HG03095 (cell line): Measurements from ENCODE around the gene IGSF9.

ENCODE experiments used
- ATAC-seq: cut with Tn5 transposase; IDR thresholded peaks from one replicate; pipeline ENCODE4 v1.9.1; 2021; ENCODE audit warnings: moderate library complexity; ENCODE audit not compliant: unreplicated experiment

The IGSF9 gene

GRCh38 chr1:159946242-159947187 lies 1.1 kb upstream of the IGSF9 start:
- no peak for ATAC-seq

GRCh38 chr1:159944623-159945455 lies 574 bp downstream of the IGSF9 start:
- ATAC-seq = no peak

DNA sequence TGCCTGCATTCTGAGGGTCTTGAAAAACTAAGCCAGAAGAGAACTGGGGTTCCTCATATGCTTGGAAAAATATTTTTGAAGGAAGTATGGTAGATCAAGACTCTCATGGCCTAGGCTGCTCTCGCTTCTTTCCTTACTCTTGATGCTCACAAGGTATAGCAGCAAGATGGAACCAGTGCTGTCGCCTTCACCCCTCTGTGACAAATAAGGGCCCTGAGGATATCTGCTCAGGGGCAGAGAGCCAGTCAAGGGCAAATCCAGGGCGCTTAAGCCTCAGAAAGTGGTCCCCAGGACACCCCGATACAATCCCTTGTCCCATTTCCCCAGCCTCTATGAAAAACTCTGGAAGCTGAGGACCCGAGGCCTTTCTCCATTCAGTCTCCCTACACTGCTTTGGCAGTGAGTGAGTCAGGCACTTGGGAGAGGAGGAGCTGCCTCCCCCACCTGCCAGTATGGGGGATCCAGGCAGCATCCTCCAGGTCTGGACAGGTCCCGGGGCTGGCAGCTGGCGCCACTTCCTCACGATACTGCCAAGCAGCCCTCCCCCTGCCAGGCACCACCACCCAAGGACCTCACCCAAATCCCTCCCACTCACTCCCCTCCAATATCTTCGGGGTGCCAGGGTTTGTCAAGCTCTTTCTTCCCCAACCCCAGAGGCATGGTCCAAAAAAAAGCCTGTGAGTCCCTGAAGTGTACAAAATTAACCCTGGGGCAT lies 1.3 kb downstream of the IGSF9 start:
- ATAC-seq = no peak

GRCh38 chr1:159943278-159943640 lies 2.2 kb downstream of the IGSF9 start:
- ATAC-seq = no peak

- no peak for ATAC-seq
Measured at GRCh38 chr1:159942632-159943277, 2.7 kb downstream of the IGSF9 start.

DNA sequence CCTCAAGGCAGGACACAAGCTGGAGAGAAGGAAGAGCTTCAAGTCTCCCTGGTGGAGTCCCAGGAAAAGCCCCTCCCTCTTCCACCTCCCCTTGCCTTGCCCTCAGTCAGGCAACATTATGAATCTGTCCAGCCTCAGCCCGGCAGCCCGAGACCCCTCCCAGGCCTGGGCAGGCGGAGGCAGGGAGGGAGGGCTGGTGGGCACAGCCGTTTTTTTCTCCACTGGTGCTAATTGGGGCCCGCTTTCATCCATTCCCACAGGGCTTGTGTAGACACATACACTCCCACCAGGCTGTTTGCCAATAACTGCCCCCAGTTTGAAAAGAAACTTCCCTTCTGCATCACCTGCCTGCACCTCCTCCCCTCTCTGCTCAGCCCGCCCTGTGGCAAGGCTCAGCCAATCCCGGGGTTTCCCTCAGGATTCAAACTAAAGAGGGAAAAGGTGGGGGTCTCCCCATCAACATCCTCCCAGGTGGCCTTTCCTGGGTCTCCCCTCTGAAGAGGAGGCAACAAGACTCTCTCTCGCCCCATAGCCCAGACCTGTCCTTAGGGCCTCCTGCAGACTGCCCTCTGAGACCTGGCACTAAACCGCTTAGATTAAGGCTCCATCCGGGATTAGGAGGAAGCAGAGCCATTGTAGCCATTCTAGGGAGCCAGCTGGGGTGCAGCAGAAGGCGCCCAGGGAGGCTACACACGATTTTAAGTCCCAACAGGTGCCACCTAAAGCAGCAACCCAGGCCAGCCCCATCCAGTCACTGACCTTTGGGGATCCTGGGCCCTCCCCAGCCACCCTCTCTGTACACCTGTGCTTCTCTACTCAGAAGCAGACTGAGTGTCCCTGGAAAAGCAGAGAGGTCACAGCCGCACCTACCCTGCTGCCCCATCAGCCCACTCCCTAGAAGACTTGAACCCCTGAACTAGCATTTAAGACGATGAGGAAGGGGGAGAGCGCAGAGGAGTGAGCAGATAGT lies 3.5 kb downstream of the IGSF9 start:
- no peak for ATAC-seq

GRCh38 chr1:159941141-159941540 lies 4.3 kb downstream of the IGSF9 start:
- no peak for ATAC-seq

- no peak for ATAC-seq
Measured at GRCh38 chr1:159940006-159940620, 5.3 kb downstream of the IGSF9 start.

DNA sequence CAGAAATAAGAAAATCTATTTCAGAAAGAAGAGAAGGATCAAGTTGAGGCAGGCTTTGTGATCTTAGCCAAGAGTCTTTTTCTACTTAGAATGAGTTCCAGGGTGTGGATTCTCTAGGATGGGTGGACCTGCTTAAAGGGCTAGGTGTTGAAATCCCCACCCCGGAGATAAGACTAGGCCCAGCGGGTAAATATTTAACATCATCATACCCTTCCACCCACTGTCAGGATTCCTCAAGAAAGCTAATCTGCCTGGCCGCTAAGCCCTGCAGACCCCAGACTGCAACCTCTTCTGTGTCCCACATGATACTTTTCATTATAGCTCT lies 5.8 kb downstream of the IGSF9 start:
- ATAC-seq = no peak

DNA sequence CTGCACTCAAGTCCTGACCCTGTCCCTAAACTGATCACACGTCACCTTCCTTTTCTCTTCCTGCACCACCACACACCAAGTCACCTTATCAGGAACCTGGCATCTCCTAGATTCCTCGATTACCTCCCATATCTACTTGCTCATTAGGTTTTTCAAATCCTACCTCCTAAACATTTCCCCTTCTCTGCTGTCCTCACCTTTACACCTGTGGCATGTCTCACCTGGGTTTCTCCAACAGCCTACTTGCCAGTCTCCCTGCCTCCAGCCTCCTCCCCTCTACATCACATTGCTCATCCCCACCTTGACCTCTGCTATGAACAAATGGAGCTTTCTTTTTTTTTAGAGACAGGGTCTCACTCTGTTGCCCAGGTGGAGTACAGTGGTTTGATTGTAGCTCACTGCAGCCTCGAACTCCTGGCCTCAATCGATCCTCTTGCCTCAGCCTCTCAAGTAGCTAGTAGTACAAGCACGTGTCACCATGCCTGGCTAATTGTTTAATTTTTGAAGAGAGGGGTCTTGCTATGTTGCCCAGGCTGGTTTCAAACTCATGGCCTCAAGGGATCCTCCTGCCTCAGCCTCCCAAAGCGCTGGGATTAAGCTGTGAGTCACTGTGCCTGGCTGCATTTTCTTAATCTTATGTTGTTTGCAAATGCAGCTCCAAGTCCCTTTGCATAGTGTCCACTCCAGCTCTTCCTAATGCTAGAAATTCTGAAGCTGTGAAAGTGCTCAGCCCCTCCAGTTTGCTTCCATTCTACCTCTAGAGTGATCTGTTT lies 6.3 kb downstream of the IGSF9 start:
- no peak for ATAC-seq

- ATAC-seq = no peak
Measured at GRCh38 chr1:159938211-159938852, 7.1 kb downstream of the IGSF9 start.

DNA sequence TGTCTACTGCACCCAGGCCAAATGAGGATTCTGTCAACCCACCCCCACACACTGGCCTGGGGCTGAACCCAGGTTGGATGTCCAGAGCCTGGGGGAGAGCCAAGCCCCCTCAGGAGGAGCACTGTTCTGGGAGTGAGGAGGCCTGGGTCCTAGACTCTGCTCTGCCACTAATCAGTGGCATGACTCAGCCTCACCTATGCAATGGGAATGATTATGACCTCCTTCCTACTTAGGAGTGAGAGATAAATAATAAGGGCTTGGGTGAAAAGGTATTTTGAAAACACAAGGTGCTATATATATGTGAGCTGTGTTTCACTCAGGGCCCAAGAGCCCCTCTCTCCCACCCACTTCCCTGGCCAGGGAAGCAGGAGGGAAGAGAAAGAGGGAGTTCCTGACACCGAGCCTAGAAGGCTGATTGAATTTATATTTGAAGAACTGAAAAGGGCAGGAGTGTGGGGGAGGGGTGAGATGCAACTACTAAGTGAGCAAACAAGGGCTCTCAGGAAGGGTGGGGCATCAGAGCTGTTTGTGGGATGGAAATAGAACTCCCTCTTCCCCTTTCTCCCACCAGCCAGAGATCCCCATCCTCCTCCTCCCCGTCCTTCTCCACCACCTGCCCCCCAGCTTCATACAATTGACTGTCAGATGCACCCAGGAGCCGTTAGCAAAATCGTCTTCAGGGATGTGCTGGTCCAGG lies 8.2 kb downstream of the IGSF9 start:
- no peak for ATAC-seq

DNA sequence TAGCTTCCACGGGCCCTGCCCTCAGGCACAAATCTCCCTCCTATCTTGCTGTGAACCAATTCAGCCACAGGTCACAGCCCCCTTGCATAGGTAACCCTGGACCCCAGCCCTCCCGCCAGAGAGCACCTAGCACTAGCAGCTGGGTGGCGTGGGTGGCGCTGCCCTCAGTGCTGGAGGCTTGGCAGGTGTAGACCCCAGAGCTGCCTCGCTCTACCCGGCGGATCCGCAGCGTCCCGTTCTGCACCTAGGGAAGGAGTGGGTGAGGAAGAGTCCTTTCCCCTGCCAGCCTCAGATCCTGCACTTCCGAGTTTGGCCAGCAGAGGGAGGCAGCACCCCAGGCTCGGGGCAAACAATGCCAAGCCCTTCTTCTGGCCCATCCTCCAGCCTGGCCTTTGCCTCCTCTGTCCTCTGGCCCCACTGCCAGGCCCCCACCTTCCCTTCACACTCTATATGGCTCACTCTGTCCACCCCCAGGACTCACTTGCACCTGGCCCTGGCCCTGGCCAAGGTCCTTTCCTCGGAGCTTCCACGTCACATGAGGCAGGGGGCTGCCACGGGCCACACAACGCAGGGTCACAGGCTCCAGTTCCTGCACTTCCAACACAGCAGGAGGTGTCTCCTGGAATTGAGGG lies 9.0 kb downstream of the IGSF9 start:
- ATAC-seq = no peak

GRCh38 chr1:159935719-159936272 lies 9.6 kb downstream of the IGSF9 start:
- no peak for ATAC-seq

- no peak for ATAC-seq
Measured at GRCh38 chr1:159935305-159935704, 10.1 kb downstream of the IGSF9 start.

- no peak for ATAC-seq
Measured at GRCh38 chr1:159934136-159935039, 11.0 kb downstream of the IGSF9 start.
